HepG2 (cell line): Measurements from ENCODE around the gene RNASE8. TPM values are rescaled to one million over a fixed set of nuclear protein-coding genes. Genes with fewer than 3 reads are reported as not detected.

Experiments used
- AGO1 ChIP-seq: fragments of 200-400 bp; formaldehyde crosslinking; IDR thresholded peaks from 2 replicates; pipeline ENCODE4 v1.6.1; 2017; ENCODE audit warnings: mild to moderate bottlenecking, low read depth, low read length, moderate library complexity; ENCODE audit not compliant: poor library complexity, severe bottlenecking
- ARNTL ChIP-seq: sonication (generic); formaldehyde crosslinking; IDR thresholded peaks from 2 replicates; pipeline ENCODE4 v1.4.0; 2020; ENCODE audit warnings: mild to moderate bottlenecking, missing genetic modification reagents
- CREB1 ChIP-seq, 2 experiments: fragments of 450-650 bp in 1 of 2; IDR thresholded peaks; 2 replicates each; pipeline ENCODE4 v1.6.1; 2016 to 2017; ENCODE audit warnings: control low read depth in 1 of 2, mild to moderate bottlenecking in 1 of 2, missing compliant biosample characterization in 1 of 2, missing genetic modification characterization in 1 of 2
- CREM ChIP-seq, 2 experiments: sonication (generic) in 1 of 2; formaldehyde crosslinking in 1 of 2; IDR thresholded peaks; 2 replicates each; pipeline versions ENCODE4 v1.4.0 to v1.6.1; 2016 to 2020; ENCODE audit warnings: antibody characterized with exemption in 1 of 2, mild to moderate bottlenecking in 1 of 2, missing genetic modification reagents in 1 of 2
- FOXP1 ChIP-seq, 2 experiments: fragments of 450-650 bp in 1 of 2; IDR thresholded peaks; 2 replicates each; pipeline ENCODE4 v1.6.1; 2017 to 2018; ENCODE audit warnings: antibody characterized with exemption in 1 of 2
- GABPA ChIP-seq, 2 experiments: IDR thresholded peaks; 2 replicates each; pipeline ENCODE4 v1.6.1; 2011 to 2016; ENCODE audit warnings: low read depth in 2 of 2, low read length in 1 of 2, missing biosample characterization in 1 of 2, missing genetic modification characterization in 1 of 2
- HOXD1 ChIP-seq: sonication (generic); formaldehyde crosslinking; IDR thresholded peaks from 2 replicates; pipeline ENCODE4 v1.5.0; 2020; ENCODE audit warnings: missing genetic modification reagents
- MAFG ChIP-seq: sonication (generic); formaldehyde crosslinking; IDR thresholded peaks from 2 replicates; pipeline ENCODE4 v1.5.1; 2020; ENCODE audit warnings: mild to moderate bottlenecking, missing genetic modification reagents
- NCOA2 ChIP-seq: sonication (generic); formaldehyde crosslinking; IDR thresholded peaks from 2 replicates; pipeline ENCODE4 v1.8.0; 2022; ENCODE audit warnings: inconsistent platforms
- POGZ ChIP-seq: sonication (generic); formaldehyde crosslinking; IDR thresholded peaks from 2 replicates; pipeline ENCODE4 v1.4.0; 2020; ENCODE audit warnings: mild to moderate bottlenecking, missing genetic modification reagents
- POLR2AphosphoS5 ChIP-seq: IDR thresholded peaks from 2 replicates; pipeline ENCODE4 v1.6.1; 2012; ENCODE audit warnings: low read depth, low read length
- RBFOX2 ChIP-seq: fragments of 200-400 bp; formaldehyde crosslinking; IDR thresholded peaks from 2 replicates; pipeline ENCODE4 v1.6.1; 2017; ENCODE audit warnings: low read depth, mild to moderate bottlenecking, low read length
- REXO4 ChIP-seq: sonication (generic); formaldehyde crosslinking; IDR thresholded peaks from 2 replicates; pipeline ENCODE4 v1.8.0; 2022; ENCODE audit warnings: missing genetic modification reagents, mild to moderate bottlenecking, borderline replicate concordance
- SIX4 ChIP-seq: sonication (generic); formaldehyde crosslinking; IDR thresholded peaks from 2 replicates; pipeline ENCODE4 v1.4.0; 2020; ENCODE audit warnings: missing genetic modification reagents
- ZBTB7B ChIP-seq: sonication (generic); formaldehyde crosslinking; IDR thresholded peaks from 2 replicates; pipeline ENCODE4 v1.4.0; 2020; ENCODE audit warnings: missing genetic modification reagents
- ZNF3 ChIP-seq: IDR thresholded peaks from 2 replicates; pipeline ENCODE4 v1.7.0; 2017; ENCODE audit warnings: inconsistent platforms
- ZNF547 ChIP-seq: sonication (generic); formaldehyde crosslinking; IDR thresholded peaks from 2 replicates; pipeline ENCODE4 v1.5.1; 2020; ENCODE audit warnings: mild to moderate bottlenecking, missing genetic modification reagents
- ZNF703 ChIP-seq: sonication (generic); formaldehyde crosslinking; IDR thresholded peaks from 2 replicates; pipeline ENCODE4 v1.5.1; 2020; ENCODE audit warnings: missing genetic modification reagents, mild to moderate bottlenecking, moderate library complexity, borderline replicate concordance
- polyA plus RNA-seq, 8 experiments: library from polyadenylated mRNA; depleted of rRNA in 3 of 8; stranded (reverse) in 7 of 8; unstranded in 1 of 8; fragments of >200 nt; fragmentation: Illumina TruSeq in 4 of 8; extraction: Trizol in 4 of 8; gene quantifications; 2 replicates each; pipeline versions ENCODE4 v1.2.1 to v1.2.3, GENCODE V29; 2011 to 2016; ENCODE audit warnings: low read depth in 4 of 8, missing spikeins in 1 of 8, mixed read lengths in 1 of 8; ENCODE audit not compliant: insufficient read depth in 1 of 8
- total RNA-seq, 5 experiments: library from RNA; depleted of rRNA; stranded (reverse); fragments of >200 nt; fragmentation: Illumina TruSeq; extraction: Trizol; gene quantifications; 2 replicates each; pipeline ENCODE4 v1.2.3, GENCODE V29; 2016; ENCODE audit warnings: low read depth in 1 of 5
- TF ChIP-seq, protein P1 (sequence below): sonication (generic); formaldehyde crosslinking; IDR thresholded peaks from 2 replicates; pipeline ENCODE4 v1.4.0; 2020; ENCODE audit warnings: mild to moderate bottlenecking, missing genetic modification reagents
- TF ChIP-seq, protein P2 (sequence below): sonication (generic); formaldehyde crosslinking; IDR thresholded peaks from 2 replicates; pipeline ENCODE4 v1.5.0; 2020; ENCODE audit warnings: missing genetic modification reagents
- TF ChIP-seq, protein P3 (sequence below): sonication (generic); formaldehyde crosslinking; IDR thresholded peaks from 2 replicates; pipeline ENCODE4 v1.5.0; 2020; ENCODE audit warnings: mild to moderate bottlenecking, missing genetic modification reagents
- TF ChIP-seq, protein P4 (sequence below): sonication (generic); formaldehyde crosslinking; IDR thresholded peaks from 2 replicates; pipeline ENCODE4 v1.4.0; 2020; ENCODE audit warnings: mild to moderate bottlenecking, missing genetic modification reagents
- TF ChIP-seq, protein P5 (sequence below): sonication (generic); formaldehyde crosslinking; IDR thresholded peaks from 2 replicates; pipeline ENCODE4 v1.4.0; 2020; ENCODE audit warnings: mild to moderate bottlenecking, low read depth, missing genetic modification reagents

Gene RNASE8
- total and polyA plus RNA-seq, 2 of the 13 experiments (the other 11 are each of a cell fraction or from before 2014, with no cell fraction given): not detected

DNA sequence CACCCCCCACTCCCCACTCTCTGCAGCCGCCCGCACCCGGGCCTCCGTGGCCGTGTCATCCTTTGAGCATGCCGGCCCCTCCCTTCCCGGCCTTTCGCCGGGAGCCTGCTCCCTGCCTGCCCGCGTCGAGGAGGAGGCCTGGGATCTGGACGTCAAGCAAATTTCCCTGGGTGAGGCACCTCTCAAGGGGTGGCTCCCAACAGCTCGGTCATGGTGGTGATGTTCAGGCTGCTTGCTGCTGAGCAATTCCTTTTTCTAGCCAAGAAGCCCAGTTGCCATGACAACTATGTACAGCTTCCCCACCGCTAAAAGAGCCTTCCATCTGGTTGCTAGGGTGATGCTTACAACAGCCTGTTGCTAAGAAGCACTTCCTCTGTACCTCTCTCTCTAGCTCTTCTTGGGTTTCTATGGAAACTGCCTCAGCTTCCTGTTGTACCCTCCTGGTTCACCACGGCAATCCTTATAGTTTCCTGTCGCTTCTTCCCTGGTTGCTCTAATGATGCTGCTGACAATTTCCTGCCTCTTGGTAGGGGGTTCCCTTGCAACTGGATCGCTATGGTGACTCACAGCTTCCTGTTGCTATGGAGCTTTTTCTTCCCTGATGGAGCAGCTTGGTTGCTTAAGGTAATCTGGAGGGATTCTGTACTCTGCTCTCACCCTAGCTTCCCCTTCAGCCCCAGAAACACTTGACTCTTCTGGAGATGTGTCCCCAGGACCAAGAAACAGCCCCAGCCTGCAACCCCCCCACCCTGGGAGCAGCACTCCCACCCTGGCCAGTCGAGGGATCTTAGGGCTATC lies 29.9 kb downstream of the RNASE8 start (continued):
- TF ChIP-seq HOXD1 (CRISPR knock-in tag) (no peak), ZNF547 (CRISPR knock-in tag) (no peak), FOXP1 (IDR thresholded peaks at IDR 0.05) (no peak), FOXP1 (CRISPR knock-in tag; IDR thresholded peaks at IDR 0.05) (no peak), ARNTL (CRISPR knock-in tag) (no peak), REXO4 (CRISPR knock-in tag) (no peak), GABPA (IDR thresholded peaks at IDR 0.05; ENCODE audit: low read depth, low read length) (no peak), GABPA (CRISPR knock-in tag; IDR thresholded peaks at IDR 0.05; ENCODE audit: low read depth) (no peak), MAFG (CRISPR knock-in tag) (no peak), AGO1 (peak; percentile 62), ZNF703 (CRISPR knock-in tag) (no peak), RBFOX2 (peak; percentile 65), ZBTB7B (CRISPR knock-in tag) (no peak), SIX4 (CRISPR knock-in tag) (no peak), ZNF3 (CRISPR knock-in tag) (no peak), POLR2AphosphoS5 (peak; percentile 59), CREB1 (IDR thresholded peaks at IDR 0.05) (no peak), CREB1 (CRISPR knock-in tag; IDR thresholded peaks at IDR 0.05) (no peak), NCOA2 (CRISPR knock-in tag) (no peak), POGZ (CRISPR knock-in tag) (no peak), CREM (IDR thresholded peaks at IDR 0.05) (no peak), CREM (CRISPR knock-in tag; IDR thresholded peaks at IDR 0.05) (no peak)
- TF ChIP-seq, protein P1, sequence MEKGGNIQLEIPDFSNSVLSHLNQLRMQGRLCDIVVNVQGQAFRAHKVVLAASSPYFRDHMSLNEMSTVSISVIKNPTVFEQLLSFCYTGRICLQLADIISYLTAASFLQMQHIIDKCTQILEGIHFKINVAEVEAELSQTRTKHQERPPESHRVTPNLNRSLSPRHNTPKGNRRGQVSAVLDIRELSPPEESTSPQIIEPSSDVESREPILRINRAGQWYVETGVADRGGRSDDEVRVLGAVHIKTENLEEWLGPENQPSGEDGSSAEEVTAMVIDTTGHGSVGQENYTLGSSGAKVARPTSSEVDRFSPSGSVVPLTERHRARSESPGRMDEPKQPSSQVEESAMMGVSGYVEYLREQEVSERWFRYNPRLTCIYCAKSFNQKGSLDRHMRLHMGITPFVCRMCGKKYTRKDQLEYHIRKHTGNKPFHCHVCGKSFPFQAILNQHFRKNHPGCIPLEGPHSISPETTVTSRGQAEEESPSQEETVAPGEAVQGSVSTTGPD (CRISPR knock-in tag): no peak
- TF ChIP-seq, protein P2, sequence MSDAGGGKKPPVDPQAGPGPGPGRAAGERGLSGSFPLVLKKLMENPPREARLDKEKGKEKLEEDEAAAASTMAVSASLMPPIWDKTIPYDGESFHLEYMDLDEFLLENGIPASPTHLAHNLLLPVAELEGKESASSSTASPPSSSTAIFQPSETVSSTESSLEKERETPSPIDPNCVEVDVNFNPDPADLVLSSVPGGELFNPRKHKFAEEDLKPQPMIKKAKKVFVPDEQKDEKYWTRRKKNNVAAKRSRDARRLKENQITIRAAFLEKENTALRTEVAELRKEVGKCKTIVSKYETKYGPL (CRISPR knock-in tag): no peak
- TF ChIP-seq, protein P3, sequence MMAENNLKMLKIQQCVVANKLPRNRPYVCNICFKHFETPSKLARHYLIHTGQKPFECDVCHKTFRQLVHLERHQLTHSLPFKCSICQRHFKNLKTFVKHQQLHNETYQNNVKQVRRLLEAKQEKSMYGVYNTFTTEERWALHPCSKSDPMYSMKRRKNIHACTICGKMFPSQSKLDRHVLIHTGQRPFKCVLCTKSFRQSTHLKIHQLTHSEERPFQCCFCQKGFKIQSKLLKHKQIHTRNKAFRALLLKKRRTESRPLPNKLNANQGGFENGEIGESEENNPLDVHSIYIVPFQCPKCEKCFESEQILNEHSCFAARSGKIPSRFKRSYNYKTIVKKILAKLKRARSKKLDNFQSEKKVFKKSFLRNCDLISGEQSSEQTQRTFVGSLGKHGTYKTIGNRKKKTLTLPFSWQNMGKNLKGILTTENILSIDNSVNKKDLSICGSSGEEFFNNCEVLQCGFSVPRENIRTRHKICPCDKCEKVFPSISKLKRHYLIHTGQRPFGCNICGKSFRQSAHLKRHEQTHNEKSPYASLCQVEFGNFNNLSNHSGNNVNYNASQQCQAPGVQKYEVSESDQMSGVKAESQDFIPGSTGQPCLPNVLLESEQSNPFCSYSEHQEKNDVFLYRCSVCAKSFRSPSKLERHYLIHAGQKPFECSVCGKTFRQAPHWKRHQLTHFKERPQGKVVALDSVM: no peak
- TF ChIP-seq, protein P4, sequence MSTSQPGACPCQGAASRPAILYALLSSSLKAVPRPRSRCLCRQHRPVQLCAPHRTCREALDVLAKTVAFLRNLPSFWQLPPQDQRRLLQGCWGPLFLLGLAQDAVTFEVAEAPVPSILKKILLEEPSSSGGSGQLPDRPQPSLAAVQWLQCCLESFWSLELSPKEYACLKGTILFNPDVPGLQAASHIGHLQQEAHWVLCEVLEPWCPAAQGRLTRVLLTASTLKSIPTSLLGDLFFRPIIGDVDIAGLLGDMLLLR: no peak
- TF ChIP-seq, protein P5, sequence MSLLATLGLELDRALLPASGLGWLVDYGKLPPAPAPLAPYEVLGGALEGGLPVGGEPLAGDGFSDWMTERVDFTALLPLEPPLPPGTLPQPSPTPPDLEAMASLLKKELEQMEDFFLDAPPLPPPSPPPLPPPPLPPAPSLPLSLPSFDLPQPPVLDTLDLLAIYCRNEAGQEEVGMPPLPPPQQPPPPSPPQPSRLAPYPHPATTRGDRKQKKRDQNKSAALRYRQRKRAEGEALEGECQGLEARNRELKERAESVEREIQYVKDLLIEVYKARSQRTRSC (CRISPR knock-in tag): no peak
